ENCODE data around the gene POLR1A.

POLR1A gene

GRCh38 chr2:86139981-86140380, 34.3 kb upstream of the POLR1A start:
- no peak for TF ChIP-seq CTCF (IDR thresholded peaks at IDR 0.05)
- no peak for TF ChIP-seq ZFX (IDR thresholded peaks at IDR 0.05; ENCODE audit: borderline replicate concordance)
- H3K27ac ChIP-seq: no peak overlapping the region

GRCh38 chr2:86138736-86139625, 33.3 kb upstream of the POLR1A start:
- TF ChIP-seq CTCF (IDR thresholded peaks at IDR 0.05) (no peak), ZFX (IDR thresholded peaks at IDR 0.05; ENCODE audit: borderline replicate concordance) (no peak)

GRCh38 chr2:86136141-86136540, 30.5 kb upstream of the POLR1A start:
- TF ChIP-seq ZFX (IDR thresholded peaks at IDR 0.05; ENCODE audit: borderline replicate concordance): no peak
- no peak for TF ChIP-seq CTCF (IDR thresholded peaks at IDR 0.05)
- H3K27ac ChIP-seq: no peak overlapping the region

More at GRCh38 chr2:86138736-86139625, 33.3 kb upstream of the POLR1A start:
- H3K27ac ChIP-seq: no peak overlapping the region

DNA sequence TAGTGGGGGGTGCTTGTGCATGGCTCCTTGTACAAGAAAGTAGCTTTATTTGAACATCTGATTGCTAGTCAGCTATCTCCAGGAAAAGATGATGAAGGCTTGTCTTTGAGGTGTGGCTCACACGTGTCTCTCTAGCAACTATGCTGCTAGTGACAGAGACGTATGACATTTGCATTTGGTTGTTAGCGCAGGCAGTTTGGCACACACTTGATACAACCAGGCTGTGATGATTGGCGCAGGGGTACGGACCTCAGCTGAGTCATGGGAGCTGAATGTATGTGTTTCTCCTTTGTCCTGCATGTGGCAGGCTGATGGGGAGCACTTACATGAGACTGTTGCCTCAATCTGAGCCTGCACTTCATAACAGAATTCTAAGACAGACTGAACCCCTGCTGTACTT, 30.0 kb upstream of the POLR1A start:
- no peak for TF ChIP-seq CTCF (IDR thresholded peaks at IDR 0.05)
- no peak for TF ChIP-seq ZFX (IDR thresholded peaks at IDR 0.05; ENCODE audit: borderline replicate concordance)
- H3K27ac ChIP-seq: no peak overlapping the region

- H3K27ac ChIP-seq: no peak overlapping the region
- TF ChIP-seq CTCF (IDR thresholded peaks at IDR 0.05) (no peak), ZFX (IDR thresholded peaks at IDR 0.05; ENCODE audit: borderline replicate concordance) (no peak)
Measured at GRCh38 chr2:86134709-86135108, 29.0 kb upstream of the POLR1A start.

DNA sequence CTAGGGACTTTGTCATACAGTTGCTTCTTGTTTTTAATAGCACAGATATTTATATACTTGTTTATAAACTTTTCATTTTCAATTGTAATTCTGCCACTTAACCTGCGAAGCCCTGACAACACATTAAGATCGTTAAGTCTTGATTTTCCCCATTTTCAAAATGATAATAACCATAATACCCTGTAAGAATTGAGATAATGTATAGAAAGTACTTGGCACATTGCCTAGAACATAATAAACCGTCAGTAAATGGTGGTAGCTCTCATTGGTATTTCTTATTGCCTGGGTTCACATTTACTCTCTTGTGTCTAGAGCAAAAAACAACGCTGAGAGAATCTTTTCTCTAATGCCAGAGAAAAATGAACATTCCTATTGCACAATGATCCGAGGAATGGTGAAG, 19.0 kb upstream of the POLR1A start:
- H3K27ac ChIP-seq: no peak overlapping the region
- no peak for TF ChIP-seq CTCF (IDR thresholded peaks at IDR 0.05)
- no peak for TF ChIP-seq ZFX (IDR thresholded peaks at IDR 0.05; ENCODE audit: borderline replicate concordance)

- H3K27ac ChIP-seq: no peak overlapping the region
- TF ChIP-seq CTCF (IDR thresholded peaks at IDR 0.05) (no peak), ZFX (IDR thresholded peaks at IDR 0.05; ENCODE audit: borderline replicate concordance) (no peak)
Measured at GRCh38 chr2:86123328-86123925, 17.7 kb upstream of the POLR1A start.

Measured in 22Rv1 (cell line).